Left ventricle myocardium inferior (tissue), 1 donor: ENCODE results near the gene LMCD1. TPM values are rescaled to one million over a fixed set of nuclear protein-coding genes. Genes with fewer than 3 reads are reported as not detected.

Experiments
- DNase-seq: peaks from one replicate; pipeline ENCODE4 v3.0.0-alpha.2; 2020
- H3K27ac ChIP-seq: fragments of 200-600 bp; replicated peaks from 2 replicates; pipeline ENCODE4 v1.8.0; 2021
- H3K27me3 ChIP-seq: fragments of 200-600 bp; 2 replicates; pipeline ENCODE4 v1.8.0; 2021; ENCODE audit warnings: low read depth
- H3K36me3 ChIP-seq: fragments of 200-600 bp; 2 replicates; pipeline ENCODE4 v1.8.0; 2021
- H3K4me1 ChIP-seq: fragments of 200-600 bp; 2 replicates; pipeline ENCODE4 v1.8.0; 2021
- H3K4me3 ChIP-seq: fragments of 200-600 bp; 2 replicates; pipeline ENCODE4 v1.8.0; 2021; ENCODE audit warnings: mild to moderate bottlenecking, moderate library complexity
- H3K9me3 ChIP-seq: fragments of 200-600 bp; replicated peaks from 2 replicates; pipeline ENCODE4 v1.8.0; 2021
- CTCF ChIP-seq: fragments of 200-600 bp; IDR thresholded peaks from 2 replicates; pipeline ENCODE4 v1.8.0; 2021; ENCODE audit warnings: antibody characterized with exemption, mild to moderate bottlenecking, borderline replicate concordance
- intact Hi-C: fragments of 100-400 bp; cut with micrococcal nuclease; formaldehyde crosslinking; loops from one replicate; pipeline ENCODE4 v1.11.0; 2022
- total RNA-seq: library from RNA; stranded (reverse); fragmentation: NEBNext Ultra II Directional; extraction: Animal tissue kit (Norgen Biotek cat#: 25700); gene quantifications from one replicate; pipeline ENCODE4 v1.2.1, GENCODE V29; 2021
- donor health status: DM: no; HTN: yes; CAD: no; lungs with severe emphysema.

The LMCD1 gene
- total RNA-seq, 1 donor from 2014 or later, result 72.9 TPM

GRCh38 chr3:8484409-8485140 lies 17.0 kb upstream of the LMCD1 start:
- no peak for TF ChIP-seq CTCF
- H3K4me1 ChIP-seq, result peaks cover 59% of the 10 kb centered on the region
- no peaks in the 10 kb centered on the region for H3K36me3 ChIP-seq
- H3K27me3 ChIP-seq, result no peaks in the 10 kb centered on the region
- H3K9me3 ChIP-seq, result peaks cover 7% of the 10 kb centered on the region
- H3K27ac ChIP-seq, result peak overlapping the region; percentile 78
- DNase-seq, result no peak
- H3K4me3 ChIP-seq, result no peak overlapping the region
- intact Hi-C loops, result no loop called here

DNA sequence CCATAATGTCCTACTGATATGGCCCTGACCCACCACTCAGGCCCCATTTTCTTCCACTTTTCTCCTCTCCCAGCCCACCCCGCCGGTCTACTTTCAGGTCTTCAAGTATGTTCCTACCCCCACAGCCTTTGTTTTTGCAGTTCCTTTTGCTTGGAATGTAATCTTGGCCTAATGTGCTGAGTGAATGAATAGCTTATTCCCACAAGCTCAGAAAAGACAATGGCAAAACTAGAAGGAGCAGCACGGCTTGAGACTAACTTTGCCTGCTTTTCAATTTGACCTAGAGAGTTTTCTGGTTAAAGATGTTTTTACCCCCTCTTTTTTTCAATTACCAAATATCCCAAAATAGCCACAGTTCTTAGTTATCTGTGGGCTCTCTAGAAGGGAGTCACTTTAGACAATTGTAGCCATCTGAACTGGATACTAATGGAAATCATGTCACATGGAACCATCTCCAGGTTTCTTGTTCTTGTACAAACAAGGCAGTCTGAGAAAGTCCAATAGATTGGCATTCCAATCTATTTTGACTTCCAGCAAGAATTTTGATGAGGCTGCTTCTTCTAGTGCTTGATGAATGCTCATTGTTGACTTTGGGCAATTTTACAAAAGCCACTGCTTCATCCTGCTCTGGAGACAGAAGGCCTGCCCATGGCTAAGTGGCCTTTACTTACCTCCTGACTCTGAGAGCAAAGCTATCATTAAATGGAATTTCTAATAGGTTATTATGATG lies 16.3 kb upstream of the LMCD1 start:
- Histone ChIP-seq H3K9me3 (peaks cover 7% of the 10 kb centered on the region), H3K27ac (no peak overlapping the region), H3K27me3 (no peaks in the 10 kb centered on the region), H3K4me3 (no peak overlapping the region), H3K4me1 (peaks cover 66% of the 10 kb centered on the region), H3K36me3 (no peaks in the 10 kb centered on the region)
- intact Hi-C loops, result no loop called here
- no peak for TF ChIP-seq CTCF
- no peak for DNase-seq

DNA sequence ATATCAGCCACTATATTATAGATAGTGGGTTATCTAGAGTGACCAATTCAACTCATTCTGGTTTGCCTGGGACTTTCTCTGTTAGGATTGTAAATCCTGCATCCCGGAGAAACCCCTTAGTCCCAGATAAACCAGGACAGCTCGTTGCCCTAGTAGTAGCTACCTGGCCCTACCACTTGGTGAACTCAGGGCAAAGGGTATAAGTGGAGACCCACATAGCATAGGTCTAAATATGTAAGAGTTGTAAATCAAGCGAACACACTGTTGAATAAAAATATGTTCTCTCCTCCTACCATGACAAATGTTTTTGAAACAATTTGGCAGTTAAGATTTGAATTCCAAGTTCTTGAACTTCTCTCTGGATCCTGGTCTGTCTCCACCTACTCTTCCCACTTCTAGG lies 15.7 kb upstream of the LMCD1 start:
- no peak overlapping the region for H3K27ac ChIP-seq
- peaks cover 67% of the 10 kb centered on the region for H3K4me1 ChIP-seq
- H3K9me3 ChIP-seq, result peaks cover 7% of the 10 kb centered on the region
- no peaks in the 10 kb centered on the region for H3K36me3 ChIP-seq
- no peak for DNase-seq
- no peaks in the 10 kb centered on the region for H3K27me3 ChIP-seq
- intact Hi-C loops, result no loop called here
- no peak overlapping the region for H3K4me3 ChIP-seq
- TF ChIP-seq CTCF, result no peak

- H3K27me3 ChIP-seq, result no peaks in the 10 kb centered on the region
- no peak for TF ChIP-seq CTCF
Measured at GRCh38 chr3:8486434-8486833, 15.2 kb upstream of the LMCD1 start.

DNA sequence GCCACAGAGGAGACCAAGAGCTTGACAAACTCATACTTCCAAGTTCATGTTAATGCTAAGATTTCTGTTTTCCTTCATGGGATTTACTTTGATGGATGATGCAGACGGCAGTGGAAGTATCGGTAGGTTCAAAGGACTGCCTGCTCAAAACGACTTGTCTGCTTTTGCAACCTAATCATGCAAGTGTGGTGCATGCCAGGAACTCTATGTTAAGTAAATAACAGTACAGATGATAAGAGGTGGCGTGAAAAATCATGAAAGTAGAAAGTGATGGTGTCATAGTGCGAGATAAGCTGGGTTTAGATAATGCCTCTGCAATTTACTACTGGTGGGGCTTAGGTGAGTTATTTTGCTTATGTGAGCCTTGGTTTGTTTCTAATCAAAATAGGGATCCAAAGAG lies 14.7 kb upstream of the LMCD1 start:
- Histone ChIP-seq H3K27me3 (no peaks in the 10 kb centered on the region), H3K4me1 (peaks cover 68% of the 10 kb centered on the region), H3K9me3 (peaks cover 7% of the 10 kb centered on the region), H3K4me3 (no peak overlapping the region), H3K36me3 (no peaks in the 10 kb centered on the region), H3K27ac (no peak overlapping the region)
- intact Hi-C loops, result no loop called here
- no peak for TF ChIP-seq CTCF
- no peak for DNase-seq

More at GRCh38 chr3:8486434-8486833, 15.2 kb upstream of the LMCD1 start:
- intact Hi-C loops, result no loop called here
- Histone ChIP-seq H3K4me1 (peaks cover 68% of the 10 kb centered on the region), H3K4me3 (no peak overlapping the region), H3K36me3 (no peaks in the 10 kb centered on the region), H3K9me3 (peaks cover 7% of the 10 kb centered on the region), H3K27ac (no peak overlapping the region)
- no peak for DNase-seq
